Breast epithelium (tissue), 4 donors: ENCODE measurements around the gene PRTN3. TPM values are rescaled to one million over a fixed set of nuclear protein-coding genes. Genes with fewer than 3 reads are reported as not detected.

Experiments used
- DNase-seq, 2 donors: peaks; one replicate each; pipeline ENCODE4 v3.0.0-alpha.2; 2019; ENCODE audit warnings: low spot score in 2 of 2
- H3K27ac ChIP-seq, 2 donors: fragments of 200-600 bp; sonication (generic) in 1 of 2; one replicate each; pipeline ENCODE4 v1.5.1; 2016 to 2019; ENCODE audit warnings: mild to moderate bottlenecking in 1 of 2
- H3K27me3 ChIP-seq, 2 donors: fragments of 200-600 bp; sonication (generic) in 1 of 2; one replicate each; pipeline versions ENCODE4 v1.5.1 to v1.6.0; 2017 to 2019; ENCODE audit warnings: control low read depth in 1 of 2, mild to moderate bottlenecking in 1 of 2
- H3K36me3 ChIP-seq: fragments of 200-600 bp; one replicate; pipeline ENCODE4 v1.5.1; 2019
- H3K4me1 ChIP-seq, 2 donors: fragments of 200-600 bp; sonication (generic); one replicate each; pipeline ENCODE4 v1.5.1; 2016 to 2019; ENCODE audit warnings: control low read depth in 1 of 2
- H3K4me3 ChIP-seq, 3 donors: fragments of 200-600 bp; sonication (generic); 1 replicate in 2 of 3; 2 replicates in 1 of 3; pipeline ENCODE4 v1.5.1; 2016 to 2019; ENCODE audit warnings: mild to moderate bottlenecking in 3 of 3, moderate library complexity in 2 of 3
- H3K9me3 ChIP-seq, 2 donors: fragments of 200-600 bp; sonication (generic) in 1 of 2; one replicate each; pipeline ENCODE4 v1.5.1; 2016 to 2019; ENCODE audit warnings: control low read depth in 1 of 2
- POLR2A ChIP-seq: fragments of 450-650 bp; IDR thresholded peaks from one replicate; pipeline ENCODE4 v1.6.1; 2016; ENCODE audit warnings: antibody characterized with exemption, mild to moderate bottlenecking, moderate library complexity
- POLR2AphosphoS5 ChIP-seq, 3 donors: sonication (generic); formaldehyde crosslinking; IDR thresholded peaks; one replicate each; pipeline ENCODE4 v1.6.1; 2017; ENCODE audit warnings: antibody characterized with exemption in 3 of 3
- intact Hi-C: fragments of 100-400 bp; cut with DNase I; formaldehyde crosslinking; loops from one replicate; pipeline ENCODE4 v1.15.1; 2023; ENCODE audit warnings: low total_unique reads
- total RNA-seq, 3 donors: library from RNA; depleted of rRNA; stranded (reverse); fragments of >200 nt; gene quantifications; one replicate each; pipeline ENCODE4 v1.1.0, GENCODE V29; 2016
- TF ChIP-seq, protein P1 (sequence below), 3 donors: fragments of 450-650 bp; IDR thresholded peaks; one replicate each; pipeline ENCODE4 v1.5.1; 2016 to 2017; ENCODE audit warnings: antibody characterized with exemption in 3 of 3, mild to moderate bottlenecking in 3 of 3, moderate library complexity in 3 of 3

Gene PRTN3
- total RNA-seq, 3 donors from 2014 or later = 0.44 to 1.1 TPM; not detected in 1

DNA sequence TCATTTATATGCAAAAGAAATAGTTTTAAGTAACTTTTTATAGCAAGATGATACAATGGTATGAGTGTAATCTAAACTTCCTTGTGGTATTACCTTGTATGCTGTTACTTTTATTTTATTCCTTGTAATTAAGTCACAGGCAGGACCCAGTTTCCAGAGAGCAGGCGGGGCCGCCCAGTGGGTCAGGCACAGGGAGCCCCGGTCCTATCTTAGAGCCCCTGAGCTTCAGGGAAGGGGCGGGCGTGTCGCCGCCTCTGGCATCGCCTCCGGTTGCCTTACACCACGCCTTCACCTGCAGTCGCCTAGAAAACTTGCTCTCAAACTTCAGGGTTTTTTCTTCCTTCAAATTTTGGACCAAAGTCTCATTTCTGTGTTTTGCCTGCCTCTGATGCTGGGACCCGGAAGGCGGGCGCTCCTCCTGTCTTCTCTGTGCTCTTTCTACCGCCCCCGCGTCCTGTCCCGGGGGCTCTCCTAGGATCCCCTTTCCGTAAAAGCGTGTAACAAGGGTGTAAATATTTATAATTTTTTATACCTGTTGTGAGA, 29.2 kb upstream of the PRTN3 start:
- intact Hi-C loops = no loop called here
- Histone ChIP-seq H3K36me3 (peaks cover 16% of the 10 kb centered on the region), H3K27me3 (no peaks in the 10 kb centered on the region), H3K9me3 (no peaks in the 10 kb centered on the region), H3K4me1 (no peaks in the 10 kb centered on the region), H3K27ac (no peak overlapping the region), H3K4me3 (no peak overlapping the region)
- no peak for DNase-seq
- TF ChIP-seq POLR2A (no peak), POLR2AphosphoS5 (IDR thresholded peaks at IDR 0.05) (no peak)
- TF ChIP-seq, protein P1, sequence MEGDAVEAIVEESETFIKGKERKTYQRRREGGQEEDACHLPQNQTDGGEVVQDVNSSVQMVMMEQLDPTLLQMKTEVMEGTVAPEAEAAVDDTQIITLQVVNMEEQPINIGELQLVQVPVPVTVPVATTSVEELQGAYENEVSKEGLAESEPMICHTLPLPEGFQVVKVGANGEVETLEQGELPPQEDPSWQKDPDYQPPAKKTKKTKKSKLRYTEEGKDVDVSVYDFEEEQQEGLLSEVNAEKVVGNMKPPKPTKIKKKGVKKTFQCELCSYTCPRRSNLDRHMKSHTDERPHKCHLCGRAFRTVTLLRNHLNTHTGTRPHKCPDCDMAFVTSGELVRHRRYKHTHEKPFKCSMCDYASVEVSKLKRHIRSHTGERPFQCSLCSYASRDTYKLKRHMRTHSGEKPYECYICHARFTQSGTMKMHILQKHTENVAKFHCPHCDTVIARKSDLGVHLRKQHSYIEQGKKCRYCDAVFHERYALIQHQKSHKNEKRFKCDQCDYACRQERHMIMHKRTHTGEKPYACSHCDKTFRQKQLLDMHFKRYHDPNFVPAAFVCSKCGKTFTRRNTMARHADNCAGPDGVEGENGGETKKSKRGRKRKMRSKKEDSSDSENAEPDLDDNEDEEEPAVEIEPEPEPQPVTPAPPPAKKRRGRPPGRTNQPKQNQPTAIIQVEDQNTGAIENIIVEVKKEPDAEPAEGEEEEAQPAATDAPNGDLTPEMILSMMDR (IDR thresholded peaks at IDR 0.05) = no peak

DNA sequence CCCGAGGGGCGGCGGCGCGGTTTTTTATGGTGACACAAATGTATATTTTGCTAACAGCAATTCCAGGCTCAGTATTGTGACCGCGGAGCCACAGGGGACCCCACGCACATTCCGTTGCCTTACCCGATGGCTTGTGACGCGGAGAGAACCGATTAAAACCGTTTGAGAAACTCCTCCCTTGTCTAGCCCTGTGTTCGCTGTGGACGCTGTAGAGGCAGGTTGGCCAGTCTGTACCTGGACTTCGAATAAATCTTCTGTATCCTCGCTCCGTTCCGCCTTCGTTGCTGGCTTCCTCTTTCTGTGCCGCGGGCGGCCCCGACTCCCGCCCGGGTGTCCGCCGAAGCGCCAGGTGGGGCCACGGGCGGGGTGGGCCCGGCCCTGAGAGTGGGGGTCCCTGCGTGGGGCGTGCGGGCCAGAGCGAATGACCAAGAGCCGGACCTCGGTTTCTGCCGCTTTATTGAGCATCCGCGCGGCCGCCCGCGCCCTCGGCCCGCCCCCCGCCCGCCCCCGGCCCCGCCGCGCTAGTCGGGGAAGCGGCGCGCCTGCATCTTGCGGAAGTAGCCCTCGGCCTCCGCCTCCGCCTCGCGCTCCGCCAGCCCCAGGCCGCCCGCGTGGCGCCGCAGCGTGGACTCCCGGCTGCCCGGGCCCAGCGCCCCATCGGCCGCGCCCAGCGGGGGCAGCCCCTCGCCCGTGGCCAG, 28.6 kb upstream of the PRTN3 start:
- Histone ChIP-seq H3K36me3 (peaks cover 16% of the 10 kb centered on the region), H3K27me3 (no peaks in the 10 kb centered on the region), H3K4me1 (no peaks in the 10 kb centered on the region), H3K9me3 (no peaks in the 10 kb centered on the region), H3K4me3 (no peak overlapping the region), H3K27ac (no peak overlapping the region)
- no peak for DNase-seq
- TF ChIP-seq, protein P1 (IDR thresholded peaks at IDR 0.05) = no peak
- TF ChIP-seq POLR2AphosphoS5 (IDR thresholded peaks at IDR 0.05) (peak in 1 of 3 donors; percentile 7), POLR2A (no peak)
- intact Hi-C loops = no loop called here

DNA sequence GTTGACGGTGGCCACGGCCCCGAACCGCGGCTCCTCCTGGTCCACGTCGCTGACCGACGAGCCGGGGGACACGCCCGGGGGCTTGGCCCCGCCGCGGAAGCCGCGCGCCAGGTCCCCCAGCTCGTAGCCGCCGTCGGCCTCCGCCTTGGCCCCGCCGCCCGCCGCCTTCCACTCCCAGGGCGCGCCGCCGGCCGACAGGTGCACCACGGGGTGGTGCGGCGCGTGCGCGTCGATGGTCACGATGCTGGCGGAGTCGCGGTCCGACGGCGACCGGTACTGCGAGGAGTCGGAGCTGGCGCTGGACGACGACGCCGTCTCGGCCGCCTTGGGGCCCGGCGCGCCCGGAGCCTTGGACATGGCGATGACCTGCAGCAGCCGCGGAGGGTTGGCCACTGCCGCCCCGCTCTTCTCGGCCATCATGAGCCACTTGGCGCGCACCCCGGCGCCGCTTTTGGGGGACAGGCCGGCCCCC, 28.0 kb upstream of the PRTN3 start:
- H3K36me3 ChIP-seq = peaks cover 16% of the 10 kb centered on the region
- H3K4me1 ChIP-seq = no peaks in the 10 kb centered on the region
- no peaks in the 10 kb centered on the region for H3K27me3 ChIP-seq
- intact Hi-C loops = no loop called here
- H3K27ac ChIP-seq = no peak overlapping the region
- no peaks in the 10 kb centered on the region for H3K9me3 ChIP-seq
- no peak overlapping the region for H3K4me3 ChIP-seq
- no peak for DNase-seq
- TF ChIP-seq, protein P1 (IDR thresholded peaks at IDR 0.05) = no peak
- no peak for TF ChIP-seq POLR2AphosphoS5 (IDR thresholded peaks at IDR 0.05)
- TF ChIP-seq POLR2A = no peak

DNA sequence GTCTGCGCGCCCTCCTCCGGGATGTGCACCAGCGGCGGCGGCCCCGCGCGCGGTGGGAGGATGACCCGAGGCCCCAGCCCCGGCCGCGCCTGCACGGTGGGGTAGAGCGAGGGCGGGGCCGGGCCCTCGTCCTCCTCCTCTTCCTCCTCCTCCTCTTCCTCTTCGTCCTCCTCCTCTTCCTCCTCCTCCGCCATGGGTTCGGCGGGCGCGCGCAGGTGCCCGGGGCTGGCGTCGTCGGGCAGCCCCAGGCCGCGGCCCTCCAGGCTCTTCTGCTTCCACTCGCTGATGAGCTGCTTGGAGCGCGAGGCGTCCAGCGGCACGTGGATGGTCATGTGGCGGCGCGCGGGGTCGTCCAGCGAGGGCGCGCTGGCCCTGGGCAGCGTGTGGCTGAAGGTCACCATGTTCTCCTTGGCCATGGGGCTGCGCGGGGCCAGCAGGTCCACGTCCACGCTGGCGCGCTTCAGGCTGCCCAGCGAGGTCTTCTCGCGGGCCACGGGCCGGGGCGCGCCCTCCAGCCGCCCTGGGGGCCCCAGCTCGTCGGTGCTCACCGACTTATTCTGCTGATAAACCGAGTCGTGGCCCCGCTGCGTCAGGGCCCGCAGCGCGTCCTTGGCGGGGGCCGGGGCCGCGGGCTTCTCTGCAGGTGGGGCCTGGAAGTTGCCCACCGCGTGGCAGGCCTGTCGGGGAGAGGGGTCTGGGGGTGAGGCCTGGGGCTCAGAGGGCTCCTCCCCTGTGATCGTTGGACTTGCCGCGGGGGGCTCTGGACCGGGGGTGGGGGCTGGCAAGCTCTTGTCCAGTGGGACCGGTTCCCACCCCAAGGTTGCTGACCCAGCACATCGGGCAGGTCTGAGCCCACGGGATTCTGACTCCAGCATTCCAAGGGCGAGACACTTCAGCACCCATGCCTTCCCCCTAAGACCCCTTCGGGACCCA, 27.3 kb upstream of the PRTN3 start:
- TF ChIP-seq POLR2AphosphoS5 (IDR thresholded peaks at IDR 0.05) (no peak), POLR2A (no peak)
- TF ChIP-seq, protein P1 (IDR thresholded peaks at IDR 0.05) = no peak
- H3K9me3 ChIP-seq = no peaks in the 10 kb centered on the region
- H3K27ac ChIP-seq = no peak overlapping the region
- intact Hi-C loops = no loop called here
- no peaks in the 10 kb centered on the region for H3K27me3 ChIP-seq
- peaks cover 14% of the 10 kb centered on the region for H3K36me3 ChIP-seq
- H3K4me1 ChIP-seq = no peaks in the 10 kb centered on the region
- no peak overlapping the region for H3K4me3 ChIP-seq
- no peak for DNase-seq
